H9 (cell line): ENCODE data around the gene HS1BP3. TPM values are rescaled to one million over a fixed set of nuclear protein-coding genes. Genes with fewer than 3 reads are reported as not detected.

Experiments
- DNase-seq: peaks from one replicate; pipeline ENCODE4 v3.0.0-alpha.2; 2017
- H2AFZ ChIP-seq: one replicate; pipeline ENCODE4 v1.6.1; 2013; ENCODE audit warnings: mild to moderate bottlenecking, low read length, control low read depth, moderate library complexity
- H2AK5ac ChIP-seq: 2 replicates; pipeline ENCODE4 v1.6.1; 2013; ENCODE audit warnings: low read length, control low read depth, mixed read lengths; ENCODE audit not compliant: insufficient read length
- H2BK120ac ChIP-seq: one replicate; pipeline ENCODE4 v1.6.1; 2013; ENCODE audit warnings: low read depth, mild to moderate bottlenecking, low read length, control low read depth, inconsistent platforms; ENCODE audit not compliant: poor library complexity, severe bottlenecking
- H2BK12ac ChIP-seq: 2 replicates; pipeline ENCODE4 v1.6.1; 2013; ENCODE audit warnings: low read length, control low read depth, mixed read lengths, low read depth; ENCODE audit not compliant: insufficient read length
- H2BK15ac ChIP-seq: 2 replicates; pipeline ENCODE4 v1.6.1; 2013; ENCODE audit warnings: low read depth, low read length, control low read depth
- H2BK20ac ChIP-seq: one replicate; pipeline ENCODE4 v1.6.1; 2013; ENCODE audit warnings: low read depth, mild to moderate bottlenecking, low read length, control low read depth, inconsistent platforms; ENCODE audit not compliant: poor library complexity, severe bottlenecking
- H2BK5ac ChIP-seq: 2 replicates; pipeline ENCODE4 v1.6.1; 2013; ENCODE audit warnings: low read length, control low read depth, mixed read lengths; ENCODE audit not compliant: insufficient read length
- H3K14ac ChIP-seq: 2 replicates; pipeline ENCODE4 v1.6.1; 2013; ENCODE audit warnings: low read length, control low read depth; ENCODE audit not compliant: insufficient read depth
- H3K18ac ChIP-seq: 2 replicates; pipeline ENCODE4 v1.6.1; 2013; ENCODE audit warnings: low read depth, mild to moderate bottlenecking, mixed read lengths, low read length, control low read depth; ENCODE audit not compliant: insufficient read length
- H3K23ac ChIP-seq: 2 replicates; pipeline ENCODE4 v1.6.1; 2013; ENCODE audit warnings: low read length, control low read depth, mixed read lengths, low read depth; ENCODE audit not compliant: insufficient read length
- H3K23me2 ChIP-seq: 2 replicates; pipeline ENCODE4 v1.6.1; 2013; ENCODE audit warnings: low read depth, mild to moderate bottlenecking, mixed read lengths, low read length, control low read depth; ENCODE audit not compliant: insufficient read length, poor library complexity, severe bottlenecking
- H3K27ac ChIP-seq: 2 replicates; pipeline ENCODE4 v1.5.1; 2013; ENCODE audit warnings: low read length, control low read depth, mixed read lengths, low read depth; ENCODE audit not compliant: insufficient read length
- H3K27me3 ChIP-seq: 2 replicates; pipeline ENCODE4 v1.6.1; 2013; ENCODE audit warnings: low read length, control low read depth, inconsistent platforms; ENCODE audit not compliant: insufficient read depth
- H3K4ac ChIP-seq: 2 replicates; pipeline ENCODE4 v1.6.1; 2013; ENCODE audit warnings: low read depth, mild to moderate bottlenecking, control low read depth, inconsistent platforms, low read length, moderate library complexity
- H3K4me1 ChIP-seq: 2 replicates; pipeline ENCODE4 v1.6.1; 2013; ENCODE audit warnings: low read length, control low read depth, inconsistent platforms; ENCODE audit not compliant: insufficient read depth
- H3K4me2 ChIP-seq: 2 replicates; pipeline ENCODE4 v1.6.1; 2013; ENCODE audit warnings: low read length, control low read depth, mixed read lengths; ENCODE audit not compliant: insufficient read length, insufficient read depth
- H3K56ac ChIP-seq: 2 replicates; pipeline ENCODE4 v1.6.1; 2013; ENCODE audit warnings: low read depth, mild to moderate bottlenecking, mixed read lengths, low read length, control low read depth; ENCODE audit not compliant: insufficient read length
- H3K79me1 ChIP-seq: 2 replicates; pipeline ENCODE4 v1.6.1; 2013; ENCODE audit warnings: low read depth, mild to moderate bottlenecking, moderate library complexity, low read length, control low read depth, inconsistent platforms; ENCODE audit not compliant: insufficient read depth, poor library complexity, severe bottlenecking
- H3K79me2 ChIP-seq: 2 replicates; pipeline ENCODE4 v1.6.1; 2013; ENCODE audit warnings: low read length, control low read depth, inconsistent platforms; ENCODE audit not compliant: insufficient read depth
- H3K9ac ChIP-seq: 2 replicates; pipeline ENCODE4 v1.6.1; 2013; ENCODE audit warnings: low read length, control low read depth, mixed read lengths; ENCODE audit not compliant: insufficient read length; ENCODE audit errors: extremely low read depth
- H3K9me3 ChIP-seq: one replicate; pipeline ENCODE4 v1.6.1; 2013; ENCODE audit warnings: low read depth, low read length, inconsistent platforms; ENCODE audit not compliant: control insufficient read depth
- H3T11ph ChIP-seq: one replicate; pipeline ENCODE4 v1.6.1; 2013; ENCODE audit warnings: mild to moderate bottlenecking, low read length, control low read depth, inconsistent platforms
- H4K20me1 ChIP-seq: one replicate; pipeline ENCODE4 v1.6.1; 2013; ENCODE audit not compliant: control insufficient read depth, insufficient read length, insufficient read depth
- H4K5ac ChIP-seq: 2 replicates; pipeline ENCODE4 v1.6.1; 2013; ENCODE audit warnings: low read depth, mild to moderate bottlenecking, mixed read lengths, low read length, control low read depth; ENCODE audit not compliant: insufficient read length
- H4K8ac ChIP-seq: replicated peaks from 2 replicates; pipeline ENCODE4 v1.6.1; 2013; ENCODE audit warnings: low read length, control low read depth, mixed read lengths, low read depth; ENCODE audit not compliant: insufficient read length
- H4K91ac ChIP-seq: 2 replicates; pipeline ENCODE4 v1.6.1; 2013; ENCODE audit warnings: low read depth, mild to moderate bottlenecking, moderate library complexity, mixed read lengths, low read length, control low read depth; ENCODE audit not compliant: insufficient read length
- H3K27ac Mint-ChIP-seq, 3 experiments: 2 replicates in 2 of 3; 3 replicates in 1 of 3; pipeline ENCODE4 v1.8.0; 2020 to 2021; ENCODE audit warnings: mixed read lengths in 3 of 3, mild to moderate bottlenecking in 1 of 3, moderate library complexity in 1 of 3
- H3K27me3 Mint-ChIP-seq: 2 replicates; pipeline ENCODE4 v1.8.0; 2021; ENCODE audit warnings: low read depth, mild to moderate bottlenecking, moderate library complexity, mixed read lengths
- H3K36me3 Mint-ChIP-seq, 3 experiments: 2 replicates in 2 of 3; 3 replicates in 1 of 3; pipeline ENCODE4 v1.8.0; 2020 to 2021; ENCODE audit warnings: low read depth in 3 of 3, mixed read lengths in 3 of 3; ENCODE audit not compliant: insufficient read depth in 1 of 3
- H3K4me1 Mint-ChIP-seq, 2 experiments: 2 replicates each; pipeline ENCODE4 v1.8.0; 2020; ENCODE audit warnings: mixed read lengths in 2 of 2
- H3K4me3 Mint-ChIP-seq, 2 experiments: 2 replicates in 1 of 2; 3 replicates in 1 of 2; pipeline ENCODE4 v1.8.0; 2020 to 2021; ENCODE audit warnings: mild to moderate bottlenecking in 2 of 2, mixed read lengths in 2 of 2, moderate library complexity in 1 of 2
- H3K9me3 Mint-ChIP-seq, 2 experiments: 2 replicates in 1 of 2; 3 replicates in 1 of 2; pipeline ENCODE4 v1.8.0; 2020; ENCODE audit warnings: mild to moderate bottlenecking in 2 of 2, mixed read lengths in 2 of 2, moderate library complexity in 1 of 2
- WGBS: extraction: QIAGEN DNeasy Blood & Tissue Kit; methylation state at CpG from one replicate; pipeline ENCODE4 v1.1.7; 2013; ENCODE audit warnings: missing lambda C conversion rate, low lambda C conversion rate, mixed read lengths; ENCODE audit not compliant: insufficient read length; ENCODE audit errors: extremely low coverage; 5-methylcytosine and 5-hydroxymethylcytosine counted together
- total RNA-seq: library from RNA; stranded (reverse); gene quantifications from 2 replicates; pipeline ENCODE4 v1.2.1, GENCODE V29; 2021
- TF ChIP-seq, protein P1 (sequence below): fragments of 200-600 bp; sonication (generic); conservative IDR thresholded peaks from 3 replicates; pipeline ENCODE4 v1.8.0; 2021; ENCODE audit warnings: antibody characterized with exemption, mild to moderate bottlenecking

HS1BP3 gene
- total RNA-seq, 1 experiment from 2014 or later = 11.1 TPM

DNA sequence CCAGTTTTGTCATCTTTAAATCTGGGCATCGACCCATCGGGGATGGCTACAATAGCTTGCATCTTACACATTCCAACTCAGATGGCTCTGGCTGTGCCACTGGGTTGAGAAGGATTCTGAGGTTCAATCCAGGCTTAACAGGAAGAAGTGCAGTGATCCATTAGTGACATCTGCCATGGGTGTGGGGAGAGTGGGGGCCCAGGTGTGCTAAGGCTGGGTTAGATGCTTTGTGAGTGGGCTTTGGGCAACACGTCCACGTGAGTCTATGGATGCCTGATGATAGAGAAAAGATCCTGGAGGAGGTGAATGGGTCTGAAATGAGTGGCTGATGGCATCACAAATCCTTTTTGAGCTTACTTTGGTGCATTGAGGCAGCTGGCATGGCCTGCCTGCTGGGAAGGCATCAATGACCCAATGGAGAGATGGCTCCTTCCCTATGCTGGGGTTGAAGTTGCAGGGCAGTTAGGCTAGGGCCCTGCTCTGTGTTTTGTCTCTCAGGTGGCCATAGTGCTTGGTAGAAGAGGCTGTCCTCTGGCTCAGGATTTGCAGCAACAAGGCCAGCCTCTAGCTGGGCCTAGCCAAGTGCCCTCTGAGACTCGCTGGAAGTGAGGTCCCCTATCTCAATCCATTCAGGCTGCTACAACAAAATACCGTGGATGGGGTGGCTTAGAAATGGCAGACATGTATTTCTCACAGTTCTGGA is 56.7 kb downstream of the HS1BP3 start:
- no peaks in the 10 kb centered on the region for H3K23me2 ChIP-seq
- Mint-ChIP-seq H3K4me1 (peaks cover 23% of the 10 kb centered on the region in 2 experiments), H3K4me3 (no peak overlapping the region), H3K27ac (no peak overlapping the region; a peak in 1 of 7 replicates), H3K27me3 (peaks cover 12% of the 10 kb centered on the region), H3K36me3 (no peaks in the 10 kb centered on the region), H3K9me3 (no peaks in the 10 kb centered on the region)
- no peak overlapping the region for H2BK15ac ChIP-seq
- H2AFZ ChIP-seq = no peak overlapping the region
- no peak overlapping the region for H3K14ac ChIP-seq
- no peak overlapping the region for H3K9ac ChIP-seq
- no peak overlapping the region for H3K56ac ChIP-seq
- no peaks in the 10 kb centered on the region for H3K79me2 ChIP-seq
- H3K27me3 ChIP-seq = no peaks in the 10 kb centered on the region
- no peak overlapping the region for H2BK120ac ChIP-seq
- H4K8ac ChIP-seq = no peak overlapping the region
- H3K79me1 ChIP-seq = no peaks in the 10 kb centered on the region
- H2BK5ac ChIP-seq = no peak overlapping the region
- H3K23ac ChIP-seq = no peak overlapping the region
- H3K4me1 ChIP-seq = no peaks in the 10 kb centered on the region; the same call in 1 of the 2 replicates
- H3K9me3 ChIP-seq = no peaks in the 10 kb centered on the region
- no peaks in the 10 kb centered on the region for H4K20me1 ChIP-seq
- H3K4ac ChIP-seq = no peak overlapping the region
- TF ChIP-seq, protein P1, sequence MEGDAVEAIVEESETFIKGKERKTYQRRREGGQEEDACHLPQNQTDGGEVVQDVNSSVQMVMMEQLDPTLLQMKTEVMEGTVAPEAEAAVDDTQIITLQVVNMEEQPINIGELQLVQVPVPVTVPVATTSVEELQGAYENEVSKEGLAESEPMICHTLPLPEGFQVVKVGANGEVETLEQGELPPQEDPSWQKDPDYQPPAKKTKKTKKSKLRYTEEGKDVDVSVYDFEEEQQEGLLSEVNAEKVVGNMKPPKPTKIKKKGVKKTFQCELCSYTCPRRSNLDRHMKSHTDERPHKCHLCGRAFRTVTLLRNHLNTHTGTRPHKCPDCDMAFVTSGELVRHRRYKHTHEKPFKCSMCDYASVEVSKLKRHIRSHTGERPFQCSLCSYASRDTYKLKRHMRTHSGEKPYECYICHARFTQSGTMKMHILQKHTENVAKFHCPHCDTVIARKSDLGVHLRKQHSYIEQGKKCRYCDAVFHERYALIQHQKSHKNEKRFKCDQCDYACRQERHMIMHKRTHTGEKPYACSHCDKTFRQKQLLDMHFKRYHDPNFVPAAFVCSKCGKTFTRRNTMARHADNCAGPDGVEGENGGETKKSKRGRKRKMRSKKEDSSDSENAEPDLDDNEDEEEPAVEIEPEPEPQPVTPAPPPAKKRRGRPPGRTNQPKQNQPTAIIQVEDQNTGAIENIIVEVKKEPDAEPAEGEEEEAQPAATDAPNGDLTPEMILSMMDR = no peak
- H3K4me2 ChIP-seq = no peak overlapping the region
- H3T11ph ChIP-seq = no peak overlapping the region
- no peak overlapping the region for H2BK20ac ChIP-seq
- no peak for DNase-seq
- H2AK5ac ChIP-seq = no peak overlapping the region
- H3K18ac ChIP-seq = no peak overlapping the region
- H4K91ac ChIP-seq = no peak overlapping the region
- H4K5ac ChIP-seq = no peak overlapping the region
- no peak overlapping the region for H3K27ac ChIP-seq
- WGBS = no CpG with 5 or more reads among the region's 6 CpGs
- H2BK12ac ChIP-seq = no peak overlapping the region
